ENCODE data around the gene CA11.
A peak's percentile ranks its signal among the peaks of the same experiment; 100 is the strongest.
"Not testable (repeated sequence)": the region's sequence is repeated elsewhere in the genome, so short reads cannot be mapped to it uniquely, and the experiment has no call there.

CA11 gene

DNA sequence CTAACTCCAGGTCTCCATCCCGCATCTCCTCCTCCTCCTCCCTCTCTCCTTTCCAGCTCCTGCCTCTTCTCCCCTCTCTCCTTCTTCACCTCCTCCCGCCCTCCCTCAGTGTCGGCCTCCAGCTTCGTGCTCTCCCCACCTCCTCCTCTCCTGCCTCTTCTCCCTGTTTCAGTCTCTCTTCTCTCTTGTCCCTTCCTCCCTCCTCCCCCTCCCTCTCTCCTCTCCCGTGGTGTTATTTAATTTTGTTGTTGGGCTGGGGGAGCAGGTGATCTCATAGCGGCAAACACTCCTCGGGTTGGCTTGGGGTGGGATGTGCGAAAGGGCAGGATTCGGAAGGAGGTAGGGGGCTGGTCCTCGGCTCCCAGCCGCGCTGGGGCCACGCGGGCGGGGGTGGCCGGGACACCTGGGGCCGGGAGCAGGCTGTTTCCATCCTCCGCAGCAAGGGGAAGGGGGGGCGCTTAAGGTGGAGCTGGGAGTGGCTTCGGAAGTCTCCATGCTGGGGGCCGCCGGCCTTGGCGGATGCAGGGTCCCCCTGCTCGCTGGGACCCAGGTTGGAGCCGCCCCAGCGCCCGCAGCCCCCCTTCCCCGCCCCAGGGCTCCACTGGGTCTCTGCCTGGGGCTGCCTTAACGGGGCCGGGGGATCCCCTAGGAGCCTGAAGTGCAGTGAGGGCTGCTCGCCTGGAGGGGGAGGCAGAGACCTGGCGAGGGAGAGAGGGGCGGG is at the start of gene CA11:
CA11 (minus strand) TSS at position 187 of the 721 bp plus-strand sequence. CDS start 555 bp downstream, outside the sequence.
- intact Hi-C loops (cut with DNase I) = loop anchor here (2.0 to 5.0 kb wide), 2 partner anchors 76 to 195 kb away; no protein-coding TSS in a partner anchor
- DNase-seq = peak; percentile 81 to 98 (median 88)

GRCh38 chr19:48693629-48694028 is 47.6 kb upstream of the CA11 start:
- intact Hi-C loops (cut with DNase I); DNase-seq: not testable (repeated sequence)

DNA sequence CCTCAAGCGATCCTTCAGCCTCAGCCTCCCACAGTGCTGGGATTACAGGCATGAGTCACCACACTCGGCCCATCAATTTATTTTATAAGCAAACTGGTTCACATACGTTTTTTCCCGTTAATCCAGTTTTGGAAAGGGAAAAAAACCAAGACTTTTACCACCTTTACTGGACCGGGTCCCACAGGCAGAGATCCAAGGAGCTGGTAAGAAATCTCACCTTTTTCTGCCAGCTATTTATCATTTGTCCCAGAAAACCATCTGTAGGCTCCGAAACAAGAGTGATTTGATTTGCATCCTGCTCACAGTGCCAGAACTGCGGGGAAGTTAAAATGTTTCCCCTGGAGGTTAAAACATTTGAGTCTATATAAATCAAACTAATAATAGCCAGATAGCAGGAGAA is 43.5 kb upstream of the CA11 start:
- intact Hi-C loops (cut with DNase I) = no loop called here
- peak in 1 of 10 donors; percentile 37 for DNase-seq

- no peak for DNase-seq
- intact Hi-C loops (cut with DNase I) = no loop called here
Measured at GRCh38 chr19:48687776-48688175, 41.8 kb upstream of the CA11 start.

DNA sequence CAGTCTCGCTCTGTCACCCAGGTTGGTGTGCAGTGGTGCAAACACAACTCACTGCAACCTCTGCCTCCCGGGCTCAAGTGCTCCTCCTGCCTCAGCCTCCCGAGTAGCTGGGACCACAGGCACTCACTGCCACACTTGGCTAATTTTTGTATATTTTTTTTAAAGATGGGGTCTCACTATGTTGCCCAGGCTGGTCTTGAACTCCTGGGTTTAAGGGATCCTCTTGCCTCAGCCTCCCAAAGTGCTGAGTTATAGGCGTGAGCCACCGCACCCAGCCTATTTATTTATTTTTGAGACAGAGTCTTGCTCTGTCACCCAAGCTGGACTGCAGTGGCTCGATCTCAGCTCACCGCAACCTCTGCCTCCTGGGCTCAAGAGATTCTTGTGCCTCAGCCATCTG is 40.6 kb upstream of the CA11 start:
- intact Hi-C loops (cut with DNase I) = not testable (repeated sequence)

DNA sequence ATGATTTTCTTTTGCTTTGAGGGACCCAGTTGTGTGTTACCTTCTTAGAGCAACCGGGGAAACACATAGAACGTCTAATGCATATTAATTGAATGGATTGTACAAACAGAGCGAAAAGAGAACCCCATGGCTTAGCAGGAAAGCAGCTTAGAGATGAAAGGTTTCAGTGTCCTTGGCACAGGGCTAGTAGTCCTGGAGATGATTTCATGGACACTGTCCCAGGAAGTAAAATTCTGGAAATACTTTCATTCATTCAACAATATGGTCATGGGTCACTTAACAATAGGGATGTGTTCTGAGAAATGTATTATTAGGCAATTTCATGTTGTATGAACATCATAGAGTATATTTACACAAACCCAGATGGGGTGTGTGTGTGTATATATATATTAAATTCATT is 40.1 kb upstream of the CA11 start:
- DNase-seq = no peak
- intact Hi-C loops (cut with DNase I) = no loop called here

More for the DNA sequence above, 40.6 kb upstream of the CA11 start:
- not testable (repeated sequence) for DNase-seq

DNA sequence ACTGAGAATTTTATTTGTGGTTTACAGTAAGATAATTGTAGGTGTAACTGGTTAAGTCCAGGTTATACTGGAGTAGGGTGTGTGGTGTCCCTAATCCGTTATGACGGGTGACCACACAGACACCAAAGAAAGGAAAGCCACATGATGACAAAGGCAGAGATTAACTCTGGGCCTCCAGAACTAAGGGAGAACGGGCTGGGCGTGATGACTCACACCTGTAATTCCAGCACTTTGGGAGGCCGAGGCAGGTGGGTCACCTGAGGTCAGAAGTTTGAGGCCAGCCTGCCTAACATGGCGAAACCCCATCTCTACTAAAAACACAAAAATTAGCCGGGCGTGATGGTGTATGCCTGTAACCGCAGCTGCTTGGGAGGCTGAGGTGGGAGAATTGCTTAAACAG is 39.6 kb upstream of the CA11 start:
- no peak for DNase-seq
- intact Hi-C loops (cut with DNase I) = no loop called here

DNA sequence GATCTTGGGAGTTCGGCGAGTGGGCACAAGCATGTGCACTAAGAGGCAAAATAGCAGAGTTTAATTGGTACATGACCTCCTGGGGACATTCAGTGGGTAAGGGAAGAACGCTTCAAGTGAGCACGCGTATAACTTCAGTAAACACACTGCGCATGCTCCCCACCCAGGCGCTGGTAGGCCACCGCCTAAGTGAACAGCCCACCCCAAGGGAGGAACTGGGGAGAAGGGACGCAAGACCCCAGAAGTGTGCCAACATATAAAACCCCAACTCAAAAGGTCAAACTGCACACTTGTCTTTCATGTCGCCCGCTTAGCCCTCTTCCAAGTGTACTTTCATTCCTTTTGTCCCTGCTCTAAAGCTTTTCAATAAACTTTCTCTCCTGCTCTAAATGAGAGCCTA is 37.4 kb upstream of the CA11 start:
- DNase-seq = peak in 9 of 10 donors; percentile 45 to 93 (median 55)
- intact Hi-C loops (cut with DNase I) = no loop called here

- peak in 9 of 10 donors; percentile 24 to 93 (median 68) for DNase-seq
- intact Hi-C loops (cut with DNase I) = no loop called here
Measured at GRCh38 chr19:48681127-48681470, 35.1 kb upstream of the CA11 start.

- intact Hi-C loops (cut with DNase I) = no loop called here
- peak in 1 of 10 donors; percentile 69 for DNase-seq
Measured at GRCh38 chr19:48680436-48681126, 34.6 kb upstream of the CA11 start.

DNA sequence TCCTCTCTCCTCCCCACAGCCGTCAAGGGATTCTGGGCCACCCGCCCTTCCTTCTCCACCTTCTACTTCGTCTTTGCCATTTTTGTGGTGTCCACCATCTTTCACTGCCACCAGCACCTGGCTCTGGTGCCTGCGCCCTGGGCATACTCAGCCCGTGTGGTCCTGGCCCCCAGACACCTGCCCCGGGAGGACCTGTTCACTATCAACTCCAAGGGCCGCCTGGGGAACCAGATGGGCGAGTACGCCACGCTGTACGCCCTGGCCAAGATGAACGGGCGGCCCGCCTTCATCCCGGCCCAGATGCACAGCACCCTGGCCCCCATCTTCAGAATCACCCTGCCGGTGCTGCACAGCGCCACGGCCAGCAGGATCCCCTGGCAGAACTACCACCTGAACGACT is 34.0 kb upstream of the CA11 start:
- intact Hi-C loops (cut with DNase I) = not testable (repeated sequence)
- peak in 1 of 10 donors; percentile 38 for DNase-seq

DNA sequence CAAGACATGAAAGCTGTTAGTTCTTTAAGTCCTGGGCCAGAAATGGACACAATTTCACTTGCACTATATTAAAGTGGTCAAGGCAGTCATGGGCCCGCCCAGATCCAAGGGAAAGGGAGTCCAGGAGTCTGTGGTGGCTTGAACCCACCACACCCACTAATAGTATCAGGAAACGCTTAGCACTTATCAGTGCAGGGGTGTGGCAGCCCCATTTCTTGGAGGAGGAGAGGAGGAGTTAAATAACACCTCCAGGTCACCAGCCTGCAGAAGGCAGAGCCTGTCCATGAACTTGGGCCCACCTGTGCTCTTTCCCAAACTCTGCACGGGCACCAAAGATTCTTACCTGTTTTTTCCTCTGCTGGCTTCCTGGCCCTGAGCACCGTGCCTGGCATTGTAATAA is 32.2 kb upstream of the CA11 start:
- no peak for DNase-seq
- intact Hi-C loops (cut with DNase I) = loop anchor here (5.0 kb wide), 1 partner anchor 34 kb away; no protein-coding TSS in a partner anchor

- intact Hi-C loops (cut with DNase I) = loop anchor here (5.0 kb wide), 1 partner anchor 35 kb away; no protein-coding TSS in a partner anchor
- DNase-seq = peak in 1 of 10 donors; percentile 27
Measured at GRCh38 chr19:48676887-48677286, 30.9 kb upstream of the CA11 start.

- intact Hi-C loops (cut with DNase I) = loop anchor here (5.0 kb wide), 1 partner anchor 36 kb away; no protein-coding TSS in a partner anchor
Measured at GRCh38 chr19:48676487-48676886, 30.5 kb upstream of the CA11 start.

DNA sequence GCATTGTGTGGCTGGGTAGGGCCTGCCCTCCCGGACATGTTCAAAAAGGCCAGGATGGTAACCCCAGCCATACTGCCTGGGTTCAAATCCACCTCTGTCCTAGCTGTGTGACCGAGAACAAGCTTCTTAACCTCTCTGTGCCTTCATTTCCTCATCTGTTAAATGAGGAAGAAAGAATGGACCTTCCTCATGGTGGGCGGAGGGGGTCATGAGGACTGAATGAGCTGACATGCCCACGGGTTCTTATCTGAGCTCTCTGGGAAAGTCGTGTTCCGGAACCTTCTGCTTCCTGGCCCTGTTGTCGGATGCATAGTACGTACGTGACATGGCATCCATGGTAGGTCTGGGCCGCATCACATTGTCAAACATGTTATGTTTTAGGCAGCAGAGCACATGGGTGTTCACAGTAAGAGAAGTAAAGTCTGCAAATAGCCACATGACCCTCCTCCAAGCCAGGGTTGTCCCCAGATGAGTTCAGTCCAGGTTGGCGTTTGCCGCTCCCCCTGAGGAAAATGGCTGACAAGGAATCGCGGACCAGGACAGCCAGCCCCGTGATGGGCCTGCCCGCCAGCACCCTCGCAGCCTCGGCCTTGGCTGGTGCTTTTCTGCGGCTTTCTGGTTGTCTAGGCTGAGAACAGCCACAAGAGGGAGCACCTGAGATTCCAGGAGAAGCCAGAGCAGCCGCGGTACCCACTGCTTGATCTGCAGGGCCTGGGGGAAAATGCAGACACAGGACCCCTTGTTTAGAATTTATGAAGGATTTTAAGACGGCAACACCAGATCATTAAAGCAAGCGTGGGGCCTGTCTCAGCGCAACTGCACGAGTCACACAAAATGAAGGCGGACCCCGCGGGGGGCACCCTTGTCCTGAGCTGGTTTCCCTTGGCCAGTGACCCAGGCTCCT is 29.2 kb upstream of the CA11 start:
- intact Hi-C loops (cut with DNase I) = loop anchor here (5.0 kb wide), 1 partner anchor 37 kb away; no protein-coding TSS in a partner anchor
- DNase-seq = peak; percentile 75 to 97 (median 88)

More at GRCh38 chr19:48676487-48676886, 30.5 kb upstream of the CA11 start:
- DNase-seq = no peak

GRCh38 chr19:48674216-48674809 is 28.3 kb upstream of the CA11 start:
- peak in 1 of 10 donors; percentile 64 for DNase-seq
- intact Hi-C loops (cut with DNase I) = no loop called here

DNA sequence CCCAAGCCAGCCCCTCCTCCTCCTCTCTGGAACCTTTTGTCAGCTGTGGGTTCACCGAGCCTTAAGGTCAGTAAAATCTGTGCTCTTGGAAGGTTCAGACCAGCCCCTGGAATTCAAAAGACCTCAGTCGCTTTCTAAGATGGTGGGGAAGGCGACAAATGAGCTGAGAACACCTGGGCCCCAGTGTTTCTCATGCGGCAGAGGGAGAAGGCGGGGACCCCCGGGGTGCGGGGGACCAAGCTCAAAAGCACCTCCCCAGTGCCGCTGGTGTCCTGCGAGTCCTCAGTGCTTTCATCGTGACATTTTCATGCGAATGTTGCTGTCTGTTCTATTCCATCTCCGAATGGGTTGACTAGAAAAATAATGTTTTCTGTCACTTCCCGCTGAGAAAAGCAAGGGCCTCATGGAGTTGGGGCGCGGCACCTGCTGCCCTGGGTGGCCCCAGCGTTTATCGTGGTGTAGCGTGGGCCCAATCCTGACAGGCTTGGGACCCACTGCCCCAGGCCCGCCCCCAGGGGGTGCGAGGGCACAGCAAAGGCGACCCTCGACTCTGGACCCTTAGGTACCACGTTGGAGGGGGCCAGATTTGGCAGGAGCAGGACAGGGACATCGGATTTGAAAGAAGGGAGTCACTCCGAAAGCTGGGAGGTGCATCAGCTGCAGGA is 27.6 kb upstream of the CA11 start:
- intact Hi-C loops (cut with DNase I) = no loop called here
- peak in 1 of 10 donors; percentile 59 for DNase-seq

DNA sequence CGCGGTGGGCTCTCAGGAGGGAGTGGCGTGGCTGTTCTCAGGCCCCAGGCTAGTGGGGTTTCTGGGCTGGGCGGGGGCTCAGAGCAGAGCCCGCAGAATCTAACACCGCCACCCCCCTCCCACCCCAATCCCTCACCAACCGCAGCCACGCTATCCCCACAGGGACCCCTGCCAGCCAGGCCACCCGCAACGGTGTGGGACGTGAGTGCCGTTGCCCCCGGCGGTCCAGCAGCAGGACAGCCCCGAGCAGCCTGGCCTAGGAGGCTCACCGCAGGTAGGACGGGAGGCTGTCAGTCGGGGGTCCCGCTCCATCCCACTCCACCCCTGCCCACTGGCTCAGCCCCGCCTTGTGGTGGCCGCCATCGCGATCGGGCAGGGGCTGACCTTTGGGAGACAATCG is 27.0 kb upstream of the CA11 start, which contains the start of gene NTN5:
NTN5 (minus strand) TSS at position 24 of the 400 bp plus-strand sequence. CDS start 2,031 bp downstream, outside the sequence.
- intact Hi-C loops (cut with DNase I) = no loop called here
- peak in 1 of 10 donors; percentile 70 for DNase-seq

DNA sequence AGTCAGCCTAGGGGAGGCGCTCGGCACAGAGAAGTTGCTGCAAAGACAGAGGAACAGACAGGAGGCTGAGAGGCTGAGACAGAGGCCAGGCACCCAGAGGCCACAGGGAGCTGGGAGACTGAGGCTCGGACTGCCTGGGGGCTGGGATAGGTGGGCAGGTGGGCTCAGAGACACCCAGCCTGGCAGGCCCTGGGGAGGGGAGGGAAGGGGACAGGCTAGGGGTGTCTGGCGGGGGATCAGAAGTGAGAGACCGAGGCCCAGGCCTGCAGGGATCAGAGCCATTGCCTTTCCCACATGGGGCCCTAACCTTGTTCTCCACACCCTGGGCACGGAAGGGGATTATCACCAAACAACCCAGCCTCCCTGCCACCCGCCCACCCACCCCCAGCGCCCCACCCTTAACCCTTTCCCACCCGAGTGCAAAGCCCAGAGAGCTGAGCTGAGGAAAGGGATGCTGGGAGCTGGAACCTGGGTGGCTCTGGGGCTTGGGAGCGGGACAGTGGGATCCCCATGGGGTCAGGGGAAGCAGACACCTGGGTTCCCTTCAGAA is 25.5 kb upstream of the CA11 start:
- DNase-seq = no peak
- intact Hi-C loops (cut with DNase I) = no loop called here
